ENCODE results near the gene ZCCHC14.
"Not testable (repeated sequence)": the region's sequence is repeated elsewhere in the genome, so short reads cannot be mapped to it uniquely, and the experiment has no call there.

The ZCCHC14 gene

DNA sequence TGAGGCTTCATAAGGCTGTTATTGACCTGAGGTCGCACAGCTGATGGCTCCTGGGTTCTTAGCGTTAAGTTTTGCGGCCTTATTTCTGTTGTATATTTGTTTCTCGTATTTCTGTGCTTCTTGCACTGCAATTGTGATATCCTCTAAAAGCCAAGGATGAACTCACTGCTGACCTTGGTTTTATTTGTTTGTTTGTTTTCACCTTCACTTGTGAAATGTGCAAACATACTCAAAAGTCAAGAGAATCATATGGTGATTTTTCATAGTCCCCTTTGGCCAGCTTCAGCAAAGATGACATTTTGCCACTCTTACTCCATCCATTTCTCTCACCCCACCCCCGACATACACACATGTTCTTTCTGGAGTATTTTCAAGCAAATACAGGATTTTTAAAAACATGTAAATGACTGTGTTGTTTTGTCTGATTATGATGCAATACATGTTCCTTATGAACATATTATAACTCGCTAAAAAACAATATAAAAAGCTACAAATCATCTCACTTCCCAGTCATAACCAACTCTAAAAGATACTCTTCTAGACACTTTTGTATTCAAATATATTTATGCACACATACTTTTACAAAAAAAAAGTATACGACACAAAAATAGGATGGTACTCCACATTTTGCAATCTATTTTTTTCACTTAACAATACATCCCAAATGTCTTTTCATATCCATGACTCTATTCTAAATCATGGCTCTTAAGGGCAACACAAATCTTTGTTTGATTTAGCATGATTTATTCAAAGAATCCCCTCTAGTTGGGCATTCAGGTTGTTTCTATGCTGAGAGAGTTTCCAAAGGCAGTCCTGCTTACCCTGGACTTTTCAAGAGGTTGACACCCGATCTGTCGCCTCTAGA is 5.7 kb upstream of the ZCCHC14 start:
- no peak overlapping the region for H2BK15ac ChIP-seq (ENCODE audit: low read depth, poor library complexity, severe bottlenecking)
- no peak overlapping the region for H2AFZ ChIP-seq (ENCODE audit: low read depth, low read length)
- H3K4me1 ChIP-seq (ENCODE audit: control insufficient read depth, insufficient read depth, low read depth, low read length), result peaks cover 1% of the 10 kb centered on the region
- H2BK12ac ChIP-seq (ENCODE audit: low read length in 2 of 2), result no peak overlapping the region
- no peaks in the 10 kb centered on the region for H3K36me3 ChIP-seq (ENCODE audit: control insufficient read depth in 1 of 2, insufficient read depth in 2 of 2, low read depth in 1 of 2, low read length in 2 of 2)
- H3K4me2 ChIP-seq (ENCODE audit: low read length, poor library complexity, severe bottlenecking), result no peak overlapping the region
- no peak overlapping the region for H3K4me3 ChIP-seq (ENCODE audit: insufficient read depth in 1 of 2, low read depth in 1 of 2, low read length in 2 of 2)
- H3K23ac ChIP-seq (ENCODE audit: low read length in 2 of 2), result no peak overlapping the region
- no peaks in the 10 kb centered on the region for H3K27me3 ChIP-seq (ENCODE audit: control insufficient read depth in 1 of 2, insufficient read depth in 1 of 2, low read length in 2 of 2)
- no peak overlapping the region for H2BK5ac ChIP-seq (ENCODE audit: low read depth, low read length, poor library complexity, severe bottlenecking)
- H3K14ac ChIP-seq (ENCODE audit: low read length in 2 of 2), result no peak overlapping the region
- no peak for DNase-seq
- H3K9me3 ChIP-seq (ENCODE audit: control insufficient read depth, low read length), result no peaks in the 10 kb centered on the region
- no peak overlapping the region for H3K18ac ChIP-seq (ENCODE audit: low read depth in 1 of 2, low read length in 2 of 2)
- no peak overlapping the region for H3K9ac ChIP-seq (ENCODE audit: low read length)
- no peaks in the 10 kb centered on the region for H3K79me1 ChIP-seq (replicated peaks; ENCODE audit: low read length, poor library complexity, severe bottlenecking)
- H4K8ac ChIP-seq (ENCODE audit: low read length), result no peak overlapping the region
- no peak overlapping the region for H2AK5ac ChIP-seq (ENCODE audit: low read length, severe bottlenecking)
- no peak overlapping the region for H4K91ac ChIP-seq (ENCODE audit: low read length)
- no peak overlapping the region for H2BK120ac ChIP-seq (ENCODE audit: low read depth, low read length)
- H3K4ac ChIP-seq (ENCODE audit: low read depth in 1 of 2, low read length in 2 of 2), result no peak overlapping the region
- WGBS, result 73% methylated on average over 8 of the region's 9 CpGs
- no peak overlapping the region for H3K27ac ChIP-seq (ENCODE audit: low read length, poor library complexity, severe bottlenecking)

GRCh38 chr16:87497767-87498290 is 5.0 kb upstream of the ZCCHC14 start:
- H2BK5ac ChIP-seq (ENCODE audit: low read depth, low read length, poor library complexity, severe bottlenecking); H2BK15ac ChIP-seq (ENCODE audit: low read depth, poor library complexity, severe bottlenecking); H3K4me1 ChIP-seq (ENCODE audit: control insufficient read depth, insufficient read depth, low read depth, low read length); H2BK120ac ChIP-seq (ENCODE audit: low read depth, low read length); H3K36me3 ChIP-seq (ENCODE audit: control insufficient read depth in 1 of 2, insufficient read depth in 2 of 2, low read depth in 1 of 2, low read length in 2 of 2); H3K18ac ChIP-seq (ENCODE audit: low read depth in 1 of 2, low read length in 2 of 2); H2BK12ac ChIP-seq (ENCODE audit: low read length in 2 of 2); H3K4me3 ChIP-seq (ENCODE audit: insufficient read depth in 1 of 2, low read depth in 1 of 2, low read length in 2 of 2); H2AK5ac ChIP-seq (ENCODE audit: low read length, severe bottlenecking); H3K27ac ChIP-seq (ENCODE audit: low read length, poor library complexity, severe bottlenecking); H2AFZ ChIP-seq (ENCODE audit: low read depth, low read length); H4K91ac ChIP-seq (ENCODE audit: low read length); H3K23ac ChIP-seq (ENCODE audit: low read length in 2 of 2); H3K14ac ChIP-seq (ENCODE audit: low read length in 2 of 2); H3K4ac ChIP-seq (ENCODE audit: low read depth in 1 of 2, low read length in 2 of 2); H3K9me3 ChIP-seq (ENCODE audit: control insufficient read depth, low read length); H3K27me3 ChIP-seq (ENCODE audit: control insufficient read depth in 1 of 2, insufficient read depth in 1 of 2, low read length in 2 of 2); DNase-seq; H3K79me1 ChIP-seq (replicated peaks; ENCODE audit: low read length, poor library complexity, severe bottlenecking); H4K8ac ChIP-seq (ENCODE audit: low read length); H3K4me2 ChIP-seq (ENCODE audit: low read length, poor library complexity, severe bottlenecking); H3K9ac ChIP-seq (ENCODE audit: low read length): not testable (repeated sequence)
- WGBS, result 95% methylated on average over 12 of the region's 12 CpGs

- not testable (repeated sequence) for H3K9ac ChIP-seq (ENCODE audit: low read length); H2BK12ac ChIP-seq (ENCODE audit: low read length in 2 of 2); H2BK120ac ChIP-seq (ENCODE audit: low read depth, low read length); H2AK5ac ChIP-seq (ENCODE audit: low read length, severe bottlenecking); H3K23ac ChIP-seq (ENCODE audit: low read length in 2 of 2); H3K9me3 ChIP-seq (ENCODE audit: control insufficient read depth, low read length); H2BK5ac ChIP-seq (ENCODE audit: low read depth, low read length, poor library complexity, severe bottlenecking); H3K14ac ChIP-seq (ENCODE audit: low read length in 2 of 2); H3K27ac ChIP-seq (ENCODE audit: low read length, poor library complexity, severe bottlenecking); H3K27me3 ChIP-seq (ENCODE audit: control insufficient read depth in 1 of 2, insufficient read depth in 1 of 2, low read length in 2 of 2); H3K4me3 ChIP-seq (ENCODE audit: insufficient read depth in 1 of 2, low read depth in 1 of 2, low read length in 2 of 2); H3K18ac ChIP-seq (ENCODE audit: low read depth in 1 of 2, low read length in 2 of 2); H3K36me3 ChIP-seq (ENCODE audit: control insufficient read depth in 1 of 2, insufficient read depth in 2 of 2, low read depth in 1 of 2, low read length in 2 of 2); H3K4ac ChIP-seq (ENCODE audit: low read depth in 1 of 2, low read length in 2 of 2); DNase-seq; H4K8ac ChIP-seq (ENCODE audit: low read length); H3K4me2 ChIP-seq (ENCODE audit: low read length, poor library complexity, severe bottlenecking); H3K79me1 ChIP-seq (replicated peaks; ENCODE audit: low read length, poor library complexity, severe bottlenecking); H3K4me1 ChIP-seq (ENCODE audit: control insufficient read depth, insufficient read depth, low read depth, low read length); H2BK15ac ChIP-seq (ENCODE audit: low read depth, poor library complexity, severe bottlenecking); H2AFZ ChIP-seq (ENCODE audit: low read depth, low read length)
- peak overlapping the region; percentile 11 for H4K91ac ChIP-seq (ENCODE audit: low read length)
- WGBS, result 96% methylated on average over 18 of the region's 18 CpGs
Observed at GRCh38 chr16:87497023-87497766, 4.4 kb upstream of the ZCCHC14 start.

DNA sequence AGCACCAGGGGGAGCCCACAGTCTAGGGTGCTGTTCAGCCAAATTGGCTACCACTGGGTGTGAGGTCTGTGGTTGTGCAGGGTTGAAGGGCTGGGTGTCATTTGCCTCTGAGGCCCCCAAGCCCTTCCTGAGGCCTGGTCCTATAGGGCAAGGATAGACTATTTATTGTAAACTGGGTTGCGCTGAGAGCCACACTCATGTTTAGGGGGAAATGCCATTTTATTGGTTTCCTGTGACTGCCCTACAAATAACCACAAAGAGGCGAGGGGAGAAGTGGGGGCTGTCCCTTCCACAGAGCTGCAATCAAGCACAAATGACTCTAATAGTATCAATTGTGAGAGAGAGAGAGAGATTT is 3.6 kb upstream of the ZCCHC14 start:
- Histone ChIP-seq H2BK5ac (ENCODE audit: low read depth, low read length, poor library complexity, severe bottlenecking) (no peak overlapping the region), H4K8ac (ENCODE audit: low read length) (no peak overlapping the region), H3K9me3 (ENCODE audit: control insufficient read depth, low read length) (no peaks in the 10 kb centered on the region), H3K4me3 (ENCODE audit: insufficient read depth in 1 of 2, low read depth in 1 of 2, low read length in 2 of 2) (no peak overlapping the region), H2AFZ (ENCODE audit: low read depth, low read length) (no peak overlapping the region), H3K18ac (ENCODE audit: low read depth in 1 of 2, low read length in 2 of 2) (no peak overlapping the region), H3K4me1 (ENCODE audit: control insufficient read depth, insufficient read depth, low read depth, low read length) (peaks cover 10% of the 10 kb centered on the region), H3K4me2 (ENCODE audit: low read length, poor library complexity, severe bottlenecking) (no peak overlapping the region), H3K4ac (ENCODE audit: low read depth in 1 of 2, low read length in 2 of 2) (no peak overlapping the region), H3K27ac (ENCODE audit: low read length, poor library complexity, severe bottlenecking) (no peak overlapping the region), H3K27me3 (ENCODE audit: control insufficient read depth in 1 of 2, insufficient read depth in 1 of 2, low read length in 2 of 2) (no peaks in the 10 kb centered on the region), H2BK12ac (ENCODE audit: low read length in 2 of 2) (no peak overlapping the region), H2BK120ac (ENCODE audit: low read depth, low read length) (no peak overlapping the region), H3K79me1 (replicated peaks; ENCODE audit: low read length, poor library complexity, severe bottlenecking) (peaks cover 2% of the 10 kb centered on the region), H2AK5ac (ENCODE audit: low read length, severe bottlenecking) (no peak overlapping the region), H3K14ac (ENCODE audit: low read length in 2 of 2) (no peak overlapping the region), H3K9ac (ENCODE audit: low read length) (no peak overlapping the region), H3K36me3 (ENCODE audit: control insufficient read depth in 1 of 2, insufficient read depth in 2 of 2, low read depth in 1 of 2, low read length in 2 of 2) (peaks cover 2 to 6% of the 10 kb centered on the region in 2 experiments), H3K23ac (ENCODE audit: low read length in 2 of 2) (no peak overlapping the region), H2BK15ac (ENCODE audit: low read depth, poor library complexity, severe bottlenecking) (no peak overlapping the region), H4K91ac (ENCODE audit: low read length) (peak overlapping the region; percentile 47)
- DNase-seq, result no peak
- 88% methylated on average over 1 of the region's 2 CpGs for WGBS

All from mesenchymal stem cell (in vitro differentiated cells and primary cell).